WTC11 (cell line): ENCODE data around the gene ST6GALNAC5. TPM values are rescaled to one million over a fixed set of nuclear protein-coding genes. Genes with fewer than 3 reads are reported as not detected.
"Not testable (repeated sequence)": the region's sequence is repeated elsewhere in the genome, so short reads cannot be mapped to it uniquely, and the experiment has no call there.

Experiments
- ATAC-seq: fragments of 200-7000 bp; cut with Tn5 transposase; 2 replicates; pipeline ENCODE4 v1.10.0; 2021; ENCODE audit warnings: mild to moderate bottlenecking, moderate library complexity
- CTCF ChIA-PET: fragments of 300-600 bp; sonication (Branson Sonifier 250); formaldehyde crosslinking; loops from one replicate; lab custom pipeline; 2021; ENCODE audit warnings: antibody characterized with exemption; lab: Charles Lee
- POLR2A ChIA-PET: fragments of 350-600 bp; sonication (Branson Sonifier 250); formaldehyde crosslinking; loops from one replicate; lab custom pipeline; 2021; ENCODE audit warnings: antibody characterized with exemption; lab: Charles Lee
- DNase-seq: peaks from one replicate; pipeline ENCODE4 v3.0.0; 2021; ENCODE audit warnings: low spot score
- H3K27ac Mint-ChIP-seq: 2 replicates; pipeline ENCODE4 v1.8.0; 2021; ENCODE audit warnings: mixed read lengths
- H3K27me3 Mint-ChIP-seq: 2 replicates; pipeline ENCODE4 v1.8.0; 2021; ENCODE audit warnings: low read depth, mild to moderate bottlenecking, moderate library complexity, mixed read lengths
- H3K36me3 Mint-ChIP-seq: 2 replicates; pipeline ENCODE4 v1.8.0; 2021; ENCODE audit warnings: mixed read lengths
- H3K4me1 Mint-ChIP-seq: 2 replicates; pipeline ENCODE4 v1.8.0; 2022; ENCODE audit warnings: mixed read lengths
- H3K4me3 Mint-ChIP-seq: 2 replicates; pipeline ENCODE4 v1.8.0; 2021; ENCODE audit warnings: mild to moderate bottlenecking, moderate library complexity, mixed read lengths
- H3K9me3 Mint-ChIP-seq: 2 replicates; pipeline ENCODE4 v1.8.0; 2021; ENCODE audit warnings: mixed read lengths
- CREB1 ChIP-seq: sonication (generic); formaldehyde crosslinking; IDR thresholded peaks from 2 replicates; pipeline ENCODE4 v1.8.0; 2023; ENCODE audit warnings: mild to moderate bottlenecking, missing genetic modification reagents
- CREM ChIP-seq: sonication (generic); formaldehyde crosslinking; IDR thresholded peaks from 2 replicates; pipeline ENCODE4 v1.8.1; 2022; ENCODE audit warnings: mild to moderate bottlenecking, missing genetic modification reagents, moderate library complexity
- ESRRA ChIP-seq: sonication (generic); formaldehyde crosslinking; IDR thresholded peaks from 2 replicates; pipeline ENCODE4 v1.8.1; 2022; ENCODE audit warnings: mild to moderate bottlenecking, missing genetic modification reagents, borderline replicate concordance
- ETV6 ChIP-seq: sonication (generic); formaldehyde crosslinking; IDR thresholded peaks from 2 replicates; pipeline ENCODE4 v1.8.1; 2022; ENCODE audit warnings: mild to moderate bottlenecking, missing genetic modification reagents
- GABPB1 ChIP-seq: sonication (generic); formaldehyde crosslinking; IDR thresholded peaks from 2 replicates; pipeline ENCODE4 v1.8.1; 2023; ENCODE audit warnings: mild to moderate bottlenecking, missing genetic modification reagents
- HMGA2 ChIP-seq: fragments of 250-450 bp; sonication (Bioruptor Pico); IDR thresholded peaks from 2 replicates; pipeline ENCODE4 v1.4.0; 2021; ENCODE audit warnings: mild to moderate bottlenecking, moderate library complexity
- NFATC4 ChIP-seq: fragments of 250-450 bp; sonication (Bioruptor Pico); IDR thresholded peaks from 2 replicates; pipeline ENCODE4 v1.9.0; 2021; ENCODE audit warnings: mild to moderate bottlenecking
- NFE2L1 ChIP-seq: sonication (generic); formaldehyde crosslinking; IDR thresholded peaks from 2 replicates; pipeline ENCODE4 v1.8.1; 2023; ENCODE audit warnings: missing genetic modification reagents
- OVOL2 ChIP-seq: fragments of 250-450 bp; sonication (Bioruptor Pico); IDR thresholded peaks from 2 replicates; pipeline ENCODE4 v1.9.0; 2021; ENCODE audit warnings: mild to moderate bottlenecking, borderline replicate concordance
- SOX15 ChIP-seq: fragments of 250-450 bp; sonication (Bioruptor Pico); IDR thresholded peaks from 2 replicates; pipeline ENCODE4 v1.9.0; 2021; ENCODE audit warnings: mild to moderate bottlenecking
- ZBTB21 ChIP-seq: sonication (generic); formaldehyde crosslinking; IDR thresholded peaks from 2 replicates; pipeline ENCODE4 v1.8.1; 2023; ENCODE audit warnings: mild to moderate bottlenecking, missing genetic modification reagents, borderline replicate concordance
- ZNF396 ChIP-seq: fragments of 250-450 bp; sonication (Bioruptor Pico); IDR thresholded peaks from 2 replicates; pipeline ENCODE4 v1.8.0; 2021; ENCODE audit warnings: mild to moderate bottlenecking, moderate library complexity, borderline replicate concordance
- total RNA-seq: library from RNA; stranded (reverse); gene quantifications from 3 replicates; pipeline ENCODE4 v1.2.3, GENCODE V29; 2021
- TF ChIP-seq, protein P1 (sequence below): sonication (generic); formaldehyde crosslinking; IDR thresholded peaks from 2 replicates; pipeline ENCODE4 v1.8.1; 2023; ENCODE audit warnings: mild to moderate bottlenecking, missing genetic modification reagents, moderate library complexity
- TF ChIP-seq, protein P2 (sequence below): fragments of 200-600 bp; IDR thresholded peaks from 2 replicates; pipeline ENCODE4 v1.8.0; 2022; ENCODE audit warnings: antibody characterized with exemption
- TF ChIP-seq, protein P3 (sequence below): sonication (generic); formaldehyde crosslinking; IDR thresholded peaks from 2 replicates; pipeline ENCODE4 v1.8.0; 2022; ENCODE audit warnings: mild to moderate bottlenecking, missing genetic modification reagents
- TF ChIP-seq, protein P4 (sequence below): fragments of 250-450 bp; sonication (Bioruptor Pico); IDR thresholded peaks from 2 replicates; pipeline ENCODE4 v1.9.0; 2021; ENCODE audit warnings: mild to moderate bottlenecking
- TF ChIP-seq, protein P5 (sequence below): fragments of 250-450 bp; sonication (Bioruptor Pico); IDR thresholded peaks from 2 replicates; pipeline ENCODE4 v2.1.2; 2022; ENCODE audit warnings: mild to moderate bottlenecking, moderate library complexity
- TF ChIP-seq, protein P6 (sequence below): sonication (generic); formaldehyde crosslinking; IDR thresholded peaks from 2 replicates; pipeline ENCODE4 v1.8.1; 2022; ENCODE audit warnings: mild to moderate bottlenecking, missing genetic modification reagents, moderate library complexity, borderline replicate concordance

ST6GALNAC5 gene
- total RNA-seq, 1 experiment from 2014 or later = 9.6 TPM

DNA sequence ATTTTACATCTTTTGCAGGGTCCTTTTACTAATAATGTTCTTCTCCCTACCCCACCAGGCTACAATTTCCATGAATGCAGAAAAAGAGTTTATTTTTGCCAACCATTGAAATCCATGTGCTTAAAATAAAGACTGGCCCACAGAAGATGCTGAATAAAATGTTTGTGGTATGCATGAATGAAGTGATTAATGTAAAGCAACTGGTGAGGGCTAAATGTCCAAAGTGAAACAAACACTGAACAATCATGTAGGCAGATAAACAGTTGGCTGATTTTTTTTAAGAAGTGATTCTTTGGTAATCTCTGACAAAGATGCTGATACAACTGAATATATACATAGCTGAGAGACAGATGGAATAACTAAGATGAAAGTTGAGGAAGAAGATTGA, 94.5 kb downstream of the ST6GALNAC5 start:
- H3K36me3 Mint-ChIP-seq = peaks cover 37% of the 10 kb centered on the region
- no peak for ATAC-seq
- H3K27ac Mint-ChIP-seq = no peak overlapping the region
- ChIA-PET CTCF (no interaction called here), POLR2A (interaction anchor here (1.1 kb wide), 1 partner anchor 11 kb away, joined by 5 read pairs; no protein-coding TSS in a partner anchor)
- TF ChIP-seq ZNF396 = no peak
- TF ChIP-seq, protein P1, sequence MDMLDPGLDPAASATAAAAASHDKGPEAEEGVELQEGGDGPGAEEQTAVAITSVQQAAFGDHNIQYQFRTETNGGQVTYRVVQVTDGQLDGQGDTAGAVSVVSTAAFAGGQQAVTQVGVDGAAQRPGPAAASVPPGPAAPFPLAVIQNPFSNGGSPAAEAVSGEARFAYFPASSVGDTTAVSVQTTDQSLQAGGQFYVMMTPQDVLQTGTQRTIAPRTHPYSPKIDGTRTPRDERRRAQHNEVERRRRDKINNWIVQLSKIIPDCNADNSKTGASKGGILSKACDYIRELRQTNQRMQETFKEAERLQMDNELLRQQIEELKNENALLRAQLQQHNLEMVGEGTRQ (CRISPR knock-in tag) = no peak
- no peak overlapping the region for H3K4me3 Mint-ChIP-seq
- peaks cover 2% of the 10 kb centered on the region; the same call in 1 of the 2 replicates for H3K27me3 Mint-ChIP-seq
- DNase-seq = no peak
- peaks cover 41% of the 10 kb centered on the region for H3K9me3 Mint-ChIP-seq
- H3K4me1 Mint-ChIP-seq = peaks cover 30% of the 10 kb centered on the region

DNA sequence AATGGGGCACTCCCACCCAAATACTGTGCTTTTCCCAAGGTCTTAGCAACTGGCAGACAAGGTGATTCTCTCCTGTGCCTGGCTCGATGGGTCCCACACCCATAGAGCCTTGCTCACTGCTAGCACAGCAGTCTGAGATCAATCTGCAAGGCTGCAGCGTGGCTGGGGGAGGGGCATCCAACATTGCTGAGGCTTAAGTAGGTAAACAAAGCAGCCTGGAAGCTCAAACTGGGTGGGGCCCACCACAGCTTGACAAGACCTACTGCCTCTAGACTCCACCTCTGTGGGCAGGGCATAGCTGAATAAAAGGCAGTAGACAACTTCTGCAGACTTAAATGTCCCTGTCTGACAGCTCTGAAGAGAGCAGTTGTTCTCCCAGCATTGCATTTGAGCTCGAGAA, 114.0 kb downstream of the ST6GALNAC5 start:
- H3K4me3 Mint-ChIP-seq, POLR2A ChIA-PET, H3K27me3 Mint-ChIP-seq, CTCF ChIA-PET, H3K27ac Mint-ChIP-seq: not testable (repeated sequence)
- peaks cover 42% of the 10 kb centered on the region for H3K9me3 Mint-ChIP-seq
- DNase-seq (peak; percentile 65), ATAC-seq (peak; percentile 75)
- H3K36me3 Mint-ChIP-seq = peaks cover 35% of the 10 kb centered on the region
- peaks cover 11% of the 10 kb centered on the region for H3K4me1 Mint-ChIP-seq

DNA sequence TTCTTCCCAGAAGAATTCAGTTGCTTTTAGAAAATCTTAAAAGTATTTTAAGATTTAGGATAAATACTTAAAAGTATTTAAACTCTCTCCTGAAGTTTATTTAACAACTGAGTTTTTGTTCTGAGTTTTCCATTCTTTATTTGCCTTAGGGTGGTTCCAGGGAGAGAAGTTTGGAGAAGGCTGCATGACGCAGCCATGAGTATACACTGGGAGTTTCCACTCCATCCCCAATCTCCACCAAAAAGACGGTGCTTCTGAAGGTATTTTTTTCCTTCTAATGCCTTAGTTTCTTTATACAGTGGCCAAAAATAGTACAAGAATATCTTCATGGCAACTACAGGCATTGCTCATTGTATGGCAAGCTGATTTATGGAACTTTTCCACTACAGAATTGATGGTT, 122.7 kb downstream of the ST6GALNAC5 start:
- H3K36me3 Mint-ChIP-seq = no peaks in the 10 kb centered on the region
- H3K4me1 Mint-ChIP-seq = no peaks in the 10 kb centered on the region
- TF ChIP-seq, protein P2, sequence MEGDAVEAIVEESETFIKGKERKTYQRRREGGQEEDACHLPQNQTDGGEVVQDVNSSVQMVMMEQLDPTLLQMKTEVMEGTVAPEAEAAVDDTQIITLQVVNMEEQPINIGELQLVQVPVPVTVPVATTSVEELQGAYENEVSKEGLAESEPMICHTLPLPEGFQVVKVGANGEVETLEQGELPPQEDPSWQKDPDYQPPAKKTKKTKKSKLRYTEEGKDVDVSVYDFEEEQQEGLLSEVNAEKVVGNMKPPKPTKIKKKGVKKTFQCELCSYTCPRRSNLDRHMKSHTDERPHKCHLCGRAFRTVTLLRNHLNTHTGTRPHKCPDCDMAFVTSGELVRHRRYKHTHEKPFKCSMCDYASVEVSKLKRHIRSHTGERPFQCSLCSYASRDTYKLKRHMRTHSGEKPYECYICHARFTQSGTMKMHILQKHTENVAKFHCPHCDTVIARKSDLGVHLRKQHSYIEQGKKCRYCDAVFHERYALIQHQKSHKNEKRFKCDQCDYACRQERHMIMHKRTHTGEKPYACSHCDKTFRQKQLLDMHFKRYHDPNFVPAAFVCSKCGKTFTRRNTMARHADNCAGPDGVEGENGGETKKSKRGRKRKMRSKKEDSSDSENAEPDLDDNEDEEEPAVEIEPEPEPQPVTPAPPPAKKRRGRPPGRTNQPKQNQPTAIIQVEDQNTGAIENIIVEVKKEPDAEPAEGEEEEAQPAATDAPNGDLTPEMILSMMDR = no peak
- no peak for TF ChIP-seq ZNF396
- TF ChIP-seq HMGA2 (CRISPR knock-in tag) = no peak
- TF ChIP-seq, protein P3, sequence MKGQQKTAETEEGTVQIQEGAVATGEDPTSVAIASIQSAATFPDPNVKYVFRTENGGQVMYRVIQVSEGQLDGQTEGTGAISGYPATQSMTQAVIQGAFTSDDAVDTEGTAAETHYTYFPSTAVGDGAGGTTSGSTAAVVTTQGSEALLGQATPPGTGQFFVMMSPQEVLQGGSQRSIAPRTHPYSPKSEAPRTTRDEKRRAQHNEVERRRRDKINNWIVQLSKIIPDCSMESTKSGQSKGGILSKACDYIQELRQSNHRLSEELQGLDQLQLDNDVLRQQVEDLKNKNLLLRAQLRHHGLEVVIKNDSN (CRISPR knock-in tag) = no peak
- TF ChIP-seq NFATC4 (CRISPR knock-in tag) = no peak
- TF ChIP-seq NFE2L1 = no peak
- TF ChIP-seq ETV6 = no peak
- TF ChIP-seq GABPB1 (CRISPR knock-in tag) = no peak
- no peak for TF ChIP-seq CREB1
- TF ChIP-seq, protein P4, sequence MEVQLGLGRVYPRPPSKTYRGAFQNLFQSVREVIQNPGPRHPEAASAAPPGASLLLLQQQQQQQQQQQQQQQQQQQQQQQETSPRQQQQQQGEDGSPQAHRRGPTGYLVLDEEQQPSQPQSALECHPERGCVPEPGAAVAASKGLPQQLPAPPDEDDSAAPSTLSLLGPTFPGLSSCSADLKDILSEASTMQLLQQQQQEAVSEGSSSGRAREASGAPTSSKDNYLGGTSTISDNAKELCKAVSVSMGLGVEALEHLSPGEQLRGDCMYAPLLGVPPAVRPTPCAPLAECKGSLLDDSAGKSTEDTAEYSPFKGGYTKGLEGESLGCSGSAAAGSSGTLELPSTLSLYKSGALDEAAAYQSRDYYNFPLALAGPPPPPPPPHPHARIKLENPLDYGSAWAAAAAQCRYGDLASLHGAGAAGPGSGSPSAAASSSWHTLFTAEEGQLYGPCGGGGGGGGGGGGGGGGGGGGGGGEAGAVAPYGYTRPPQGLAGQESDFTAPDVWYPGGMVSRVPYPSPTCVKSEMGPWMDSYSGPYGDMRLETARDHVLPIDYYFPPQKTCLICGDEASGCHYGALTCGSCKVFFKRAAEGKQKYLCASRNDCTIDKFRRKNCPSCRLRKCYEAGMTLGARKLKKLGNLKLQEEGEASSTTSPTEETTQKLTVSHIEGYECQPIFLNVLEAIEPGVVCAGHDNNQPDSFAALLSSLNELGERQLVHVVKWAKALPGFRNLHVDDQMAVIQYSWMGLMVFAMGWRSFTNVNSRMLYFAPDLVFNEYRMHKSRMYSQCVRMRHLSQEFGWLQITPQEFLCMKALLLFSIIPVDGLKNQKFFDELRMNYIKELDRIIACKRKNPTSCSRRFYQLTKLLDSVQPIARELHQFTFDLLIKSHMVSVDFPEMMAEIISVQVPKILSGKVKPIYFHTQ (CRISPR knock-in tag) = no peak
- no peak for TF ChIP-seq OVOL2
- no peak for TF ChIP-seq ESRRA (CRISPR knock-in tag)
- TF ChIP-seq ZBTB21 = no peak
- TF ChIP-seq CREM (CRISPR knock-in tag) = no peak
- TF ChIP-seq, protein P5, sequence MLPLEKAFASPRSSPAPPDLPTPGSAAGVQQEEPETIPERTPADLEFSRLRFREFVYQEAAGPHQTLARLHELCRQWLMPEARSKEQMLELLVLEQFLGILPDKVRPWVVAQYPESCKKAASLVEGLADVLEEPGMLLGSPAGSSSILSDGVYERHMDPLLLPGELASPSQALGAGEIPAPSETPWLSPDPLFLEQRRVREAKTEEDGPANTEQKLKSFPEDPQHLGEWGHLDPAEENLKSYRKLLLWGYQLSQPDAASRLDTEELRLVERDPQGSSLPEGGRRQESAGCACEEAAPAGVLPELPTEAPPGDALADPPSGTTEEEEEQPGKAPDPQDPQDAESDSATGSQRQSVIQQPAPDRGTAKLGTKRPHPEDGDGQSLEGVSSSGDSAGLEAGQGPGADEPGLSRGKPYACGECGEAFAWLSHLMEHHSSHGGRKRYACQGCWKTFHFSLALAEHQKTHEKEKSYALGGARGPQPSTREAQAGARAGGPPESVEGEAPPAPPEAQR = no peak
- TF ChIP-seq, protein P6, sequence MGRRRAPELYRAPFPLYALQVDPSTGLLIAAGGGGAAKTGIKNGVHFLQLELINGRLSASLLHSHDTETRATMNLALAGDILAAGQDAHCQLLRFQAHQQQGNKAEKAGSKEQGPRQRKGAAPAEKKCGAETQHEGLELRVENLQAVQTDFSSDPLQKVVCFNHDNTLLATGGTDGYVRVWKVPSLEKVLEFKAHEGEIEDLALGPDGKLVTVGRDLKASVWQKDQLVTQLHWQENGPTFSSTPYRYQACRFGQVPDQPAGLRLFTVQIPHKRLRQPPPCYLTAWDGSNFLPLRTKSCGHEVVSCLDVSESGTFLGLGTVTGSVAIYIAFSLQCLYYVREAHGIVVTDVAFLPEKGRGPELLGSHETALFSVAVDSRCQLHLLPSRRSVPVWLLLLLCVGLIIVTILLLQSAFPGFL (CRISPR knock-in tag) = no peak
- TF ChIP-seq SOX15 (CRISPR knock-in tag) = no peak
- H3K27me3 Mint-ChIP-seq = no peaks in the 10 kb centered on the region
- ChIA-PET POLR2A (no interaction called here), CTCF (no interaction called here)
- DNase-seq = no peak
- H3K27ac Mint-ChIP-seq = no peak overlapping the region
- no peak for ATAC-seq
- no peaks in the 10 kb centered on the region for H3K9me3 Mint-ChIP-seq
- H3K4me3 Mint-ChIP-seq = no peak overlapping the region
